Measurements from ENCODE around the gene MAGEA8.
"Not testable (repeated sequence)": the region's sequence is repeated elsewhere in the genome, so short reads cannot be mapped to it uniquely, and the experiment has no call there.

MAGEA8 gene, protein sequence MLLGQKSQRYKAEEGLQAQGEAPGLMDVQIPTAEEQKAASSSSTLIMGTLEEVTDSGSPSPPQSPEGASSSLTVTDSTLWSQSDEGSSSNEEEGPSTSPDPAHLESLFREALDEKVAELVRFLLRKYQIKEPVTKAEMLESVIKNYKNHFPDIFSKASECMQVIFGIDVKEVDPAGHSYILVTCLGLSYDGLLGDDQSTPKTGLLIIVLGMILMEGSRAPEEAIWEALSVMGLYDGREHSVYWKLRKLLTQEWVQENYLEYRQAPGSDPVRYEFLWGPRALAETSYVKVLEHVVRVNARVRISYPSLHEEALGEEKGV

DNA sequence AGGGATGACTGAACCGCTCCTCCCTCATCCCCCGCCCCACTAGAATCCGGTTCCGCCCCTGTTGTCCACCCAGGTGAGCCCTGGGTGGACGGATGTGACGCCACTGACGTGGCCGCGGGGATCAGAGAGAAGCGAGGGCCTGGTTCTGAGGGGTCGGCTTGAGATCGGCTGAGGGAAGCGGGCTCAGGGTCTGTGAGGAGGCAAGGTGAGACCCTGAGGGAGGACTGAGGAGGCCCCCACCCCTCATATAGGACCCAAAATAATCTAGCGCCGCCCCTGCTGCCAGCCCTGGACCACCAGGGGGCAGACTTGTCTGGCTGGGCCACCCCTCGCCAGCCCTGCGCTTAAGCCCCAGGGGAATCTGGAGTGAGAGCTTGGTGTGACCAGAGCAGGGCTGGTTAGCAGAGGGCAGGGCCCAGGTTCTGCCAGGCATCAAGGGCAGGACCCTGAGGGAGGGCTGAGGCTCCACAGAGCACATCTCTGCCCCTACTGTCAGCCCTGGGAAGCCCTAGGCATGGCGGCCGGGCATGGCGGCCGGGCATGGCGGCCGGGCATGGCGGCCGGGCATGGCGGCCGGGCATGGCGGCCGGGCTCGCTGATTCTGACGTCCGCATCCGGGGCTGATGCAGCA, at the start of gene MAGEA8:
MAGEA8 (plus strand) TSS at position 103 of the 631 bp plus-strand sequence. CDS start 3,090 bp downstream, outside the sequence.
- no peak within 1 kb of the TSS for H3K4me3 ChIP-seq (ENCODE audit: low read depth in 1 of 2, low read length in 1 of 2)
- H3K36me3 ChIP-seq, result no peaks in the 10 kb centered on the region
- TF ChIP-seq, protein P1, sequence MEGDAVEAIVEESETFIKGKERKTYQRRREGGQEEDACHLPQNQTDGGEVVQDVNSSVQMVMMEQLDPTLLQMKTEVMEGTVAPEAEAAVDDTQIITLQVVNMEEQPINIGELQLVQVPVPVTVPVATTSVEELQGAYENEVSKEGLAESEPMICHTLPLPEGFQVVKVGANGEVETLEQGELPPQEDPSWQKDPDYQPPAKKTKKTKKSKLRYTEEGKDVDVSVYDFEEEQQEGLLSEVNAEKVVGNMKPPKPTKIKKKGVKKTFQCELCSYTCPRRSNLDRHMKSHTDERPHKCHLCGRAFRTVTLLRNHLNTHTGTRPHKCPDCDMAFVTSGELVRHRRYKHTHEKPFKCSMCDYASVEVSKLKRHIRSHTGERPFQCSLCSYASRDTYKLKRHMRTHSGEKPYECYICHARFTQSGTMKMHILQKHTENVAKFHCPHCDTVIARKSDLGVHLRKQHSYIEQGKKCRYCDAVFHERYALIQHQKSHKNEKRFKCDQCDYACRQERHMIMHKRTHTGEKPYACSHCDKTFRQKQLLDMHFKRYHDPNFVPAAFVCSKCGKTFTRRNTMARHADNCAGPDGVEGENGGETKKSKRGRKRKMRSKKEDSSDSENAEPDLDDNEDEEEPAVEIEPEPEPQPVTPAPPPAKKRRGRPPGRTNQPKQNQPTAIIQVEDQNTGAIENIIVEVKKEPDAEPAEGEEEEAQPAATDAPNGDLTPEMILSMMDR (IDR thresholded peaks at IDR 0.05), result no peak
- H3K27ac ChIP-seq, result no peak within 1 kb of the TSS
- no peaks in the 10 kb centered on the region for H3K27me3 ChIP-seq
- no peaks in the 10 kb centered on the region for H3K4me1 ChIP-seq (ENCODE audit: control insufficient read depth in 1 of 2, insufficient read depth in 1 of 2, low read depth in 1 of 2, low read length in 1 of 2)
- no peaks in the 10 kb centered on the region for H3K9me3 ChIP-seq

DNA sequence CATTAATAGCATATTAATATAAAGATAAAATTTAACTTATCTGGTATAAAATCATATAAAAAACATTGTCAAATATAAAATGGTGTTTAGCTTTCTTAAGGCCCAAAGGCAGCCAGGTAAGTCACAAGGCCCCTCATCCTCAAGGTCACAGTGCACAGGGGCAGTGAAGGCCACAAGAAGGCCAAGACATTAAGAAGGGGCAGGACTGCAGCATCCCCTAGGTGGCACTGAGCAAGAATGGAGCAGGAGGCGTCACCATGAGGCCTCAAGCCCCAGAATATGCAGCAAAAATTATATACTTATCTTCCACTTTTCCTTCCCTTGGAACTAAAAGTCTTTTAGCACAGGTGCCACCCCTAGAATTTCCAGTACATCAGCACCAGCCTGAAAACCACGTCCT, 49.5 kb upstream of the MAGEA8 start:
- peaks cover 18% of the 10 kb centered on the region for H3K27me3 ChIP-seq
- no peaks in the 10 kb centered on the region for H3K9me3 ChIP-seq
- H3K27ac ChIP-seq, result no peak overlapping the region
- no peak overlapping the region for H3K4me3 ChIP-seq (ENCODE audit: low read depth in 1 of 2, low read length in 1 of 2)
- H3K4me1 ChIP-seq (ENCODE audit: control insufficient read depth in 1 of 2, insufficient read depth in 1 of 2, low read depth in 1 of 2, low read length in 1 of 2), result no peaks in the 10 kb centered on the region
- TF ChIP-seq, protein P1 (IDR thresholded peaks at IDR 0.05), result no peak
- no peaks in the 10 kb centered on the region for H3K36me3 ChIP-seq

DNA sequence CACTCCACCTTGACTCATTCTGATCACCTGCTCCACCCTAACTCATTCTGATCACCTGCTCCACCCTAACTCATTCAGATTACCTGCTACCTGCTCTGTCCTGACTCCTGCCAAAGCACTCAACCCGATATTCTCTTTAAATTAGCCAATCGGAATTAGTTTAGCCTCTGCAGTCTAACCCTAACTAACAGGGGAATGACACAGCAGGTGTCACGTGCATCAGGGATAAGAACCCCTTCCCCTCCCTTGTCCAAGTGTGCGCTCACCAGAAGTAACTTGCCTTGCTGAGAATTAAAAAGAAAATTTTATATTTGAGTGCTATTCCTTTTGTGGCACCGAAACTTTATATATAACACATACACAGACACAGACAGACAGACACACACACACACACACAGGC, 44.3 kb upstream of the MAGEA8 start:
- H3K4me3 ChIP-seq (ENCODE audit: low read depth in 1 of 2, low read length in 1 of 2); H3K36me3 ChIP-seq; H3K27me3 ChIP-seq; H3K9me3 ChIP-seq; H3K4me1 ChIP-seq (ENCODE audit: control insufficient read depth in 1 of 2, insufficient read depth in 1 of 2, low read depth in 1 of 2, low read length in 1 of 2); H3K27ac ChIP-seq: not testable (repeated sequence)

DNA sequence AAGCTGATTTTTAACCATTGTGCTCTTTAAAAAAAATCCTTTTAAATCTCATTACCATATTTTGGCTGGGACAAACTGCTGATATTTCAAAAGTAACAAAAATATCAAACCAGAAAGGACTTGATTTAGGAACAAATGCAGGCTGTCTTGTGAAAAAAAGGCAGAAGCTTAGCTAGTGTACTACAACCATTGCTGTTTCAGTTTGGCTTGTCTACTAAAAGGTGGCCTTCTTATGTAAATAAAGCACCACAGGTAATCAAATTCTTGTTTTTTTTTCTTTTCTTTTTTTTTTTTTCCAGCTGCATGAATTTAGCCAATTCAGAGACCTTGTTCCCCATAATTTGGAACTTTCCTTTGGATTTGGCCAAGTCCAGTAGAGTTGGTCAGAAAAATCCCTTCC, 43.8 kb upstream of the MAGEA8 start:
- Histone ChIP-seq H3K4me1 (ENCODE audit: control insufficient read depth in 1 of 2, insufficient read depth in 1 of 2, low read depth in 1 of 2, low read length in 1 of 2) (no peaks in the 10 kb centered on the region), H3K27me3 (no peaks in the 10 kb centered on the region), H3K4me3 (ENCODE audit: low read depth in 1 of 2, low read length in 1 of 2) (no peak overlapping the region), H3K36me3 (no peaks in the 10 kb centered on the region), H3K27ac (no peak overlapping the region), H3K9me3 (no peaks in the 10 kb centered on the region)
- TF ChIP-seq, protein P1 (IDR thresholded peaks at IDR 0.05), result no peak

DNA sequence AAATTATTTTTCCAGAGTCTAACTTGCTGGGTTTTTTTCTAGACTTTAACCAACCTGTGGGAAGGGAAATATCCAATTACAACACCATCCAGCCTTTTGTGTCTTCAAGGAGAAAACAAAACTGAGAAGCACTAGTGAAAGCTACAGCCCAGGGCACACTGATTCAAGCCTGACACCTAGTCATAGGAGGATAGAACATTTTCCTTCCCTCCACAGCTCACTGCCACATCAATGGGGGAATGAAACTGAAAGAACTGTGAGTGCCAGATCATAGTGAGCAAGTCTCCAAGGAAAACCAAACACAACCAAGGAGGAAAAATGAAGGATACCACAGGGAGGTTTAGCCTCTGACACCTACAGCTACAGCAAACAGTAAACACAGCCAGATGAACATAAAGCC, 43.3 kb upstream of the MAGEA8 start:
- TF ChIP-seq, protein P1 (IDR thresholded peaks at IDR 0.05), result no peak
- Histone ChIP-seq H3K4me3 (ENCODE audit: low read depth in 1 of 2, low read length in 1 of 2) (no peak overlapping the region), H3K36me3 (no peaks in the 10 kb centered on the region), H3K27ac (no peak overlapping the region), H3K9me3 (no peaks in the 10 kb centered on the region), H3K27me3 (no peaks in the 10 kb centered on the region), H3K4me1 (ENCODE audit: control insufficient read depth in 1 of 2, insufficient read depth in 1 of 2, low read depth in 1 of 2, low read length in 1 of 2) (no peaks in the 10 kb centered on the region)

DNA sequence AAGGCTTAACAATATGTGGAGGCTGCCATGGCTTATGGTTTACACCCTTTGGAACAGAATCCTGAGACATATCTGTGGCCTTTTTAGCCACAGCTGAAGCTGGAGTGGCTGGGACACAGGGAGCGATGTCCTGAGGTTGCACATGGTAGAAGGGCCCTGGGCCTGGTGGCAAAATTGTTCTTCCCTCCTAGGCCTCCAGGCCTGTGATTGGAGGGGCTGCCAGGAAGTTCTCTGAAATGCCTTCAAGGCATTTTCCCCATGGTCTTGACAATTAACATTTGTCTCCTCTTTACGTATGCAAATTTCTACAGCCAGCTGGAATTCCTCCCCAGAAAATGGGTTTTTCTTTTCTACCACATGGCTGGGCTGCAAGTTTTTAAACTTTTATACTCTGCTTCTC, 39.1 kb upstream of the MAGEA8 start:
- H3K9me3 ChIP-seq, result no peaks in the 10 kb centered on the region
- no peak overlapping the region for H3K27ac ChIP-seq
- no peaks in the 10 kb centered on the region for H3K4me1 ChIP-seq (ENCODE audit: control insufficient read depth in 1 of 2, insufficient read depth in 1 of 2, low read depth in 1 of 2, low read length in 1 of 2)
- no peak overlapping the region for H3K4me3 ChIP-seq (ENCODE audit: low read depth in 1 of 2, low read length in 1 of 2)
- no peaks in the 10 kb centered on the region for H3K36me3 ChIP-seq
- TF ChIP-seq, protein P1 (IDR thresholded peaks at IDR 0.05), result no peak
- no peaks in the 10 kb centered on the region for H3K27me3 ChIP-seq

Measured in neutrophil (primary cell).